NCI-H345 treated with DMSO at 0.1 percent for 48 hours (cell line): ENCODE results near the gene C10orf95.

Experiments
- DNase-seq: peaks from one replicate; lab custom pipeline; 2025; ENCODE audit not compliant: unreplicated experiment; lab: John Stamatoyannopoulos, UW

The C10orf95 gene

GRCh38 chr10:102404361-102405107, 46.8 kb downstream of the C10orf95 start:
- no peak for DNase-seq

- no peak for DNase-seq
Observed at GRCh38 chr10:102403115-102403514, 48.2 kb downstream of the C10orf95 start.

- DNase-seq: no peak
Observed at GRCh38 chr10:102402512-102402896, 48.8 kb downstream of the C10orf95 start.

GRCh38 chr10:102401735-102402511, 49.4 kb downstream of the C10orf95 start:
- no peak for DNase-seq

DNA sequence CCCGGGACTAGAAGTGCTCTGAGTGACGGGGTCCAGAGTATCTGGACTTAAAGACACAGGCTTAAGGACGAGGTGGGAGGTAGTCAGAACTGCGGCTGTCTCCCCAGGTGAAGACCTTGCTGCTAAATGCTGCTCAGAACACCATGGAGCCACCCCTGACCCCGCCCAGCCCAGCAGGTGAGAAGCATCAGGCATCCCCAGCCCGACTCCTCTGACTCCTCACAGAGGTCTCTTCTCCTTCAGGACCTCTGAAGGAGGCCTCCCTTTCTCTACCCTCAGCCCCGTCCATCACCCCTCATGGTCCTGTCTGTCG, 50.0 kb downstream of the C10orf95 start:
- no peak for DNase-seq

GRCh38 chr10:102400598-102401341, 50.6 kb downstream of the C10orf95 start:
- no peak for DNase-seq

DNA sequence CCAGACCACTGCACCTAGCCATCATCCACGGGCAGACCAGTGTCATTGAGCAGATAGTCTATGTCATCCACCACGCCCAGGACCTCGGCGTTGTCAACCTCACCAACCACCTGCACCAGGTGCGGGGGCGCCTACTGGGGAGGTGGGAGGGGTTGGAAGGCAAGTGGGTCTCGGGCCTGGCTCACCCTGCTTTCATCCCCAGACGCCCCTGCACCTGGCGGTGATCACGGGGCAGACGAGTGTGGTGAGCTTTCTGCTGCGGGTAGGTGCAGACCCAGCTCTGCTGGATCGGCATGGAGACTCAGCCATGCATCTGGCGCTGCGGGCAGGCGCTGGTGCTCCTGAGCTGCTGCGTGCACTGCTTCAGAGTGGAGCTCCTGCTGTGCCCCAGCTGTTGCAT, 51.3 kb downstream of the C10orf95 start:
- no peak for DNase-seq
